Adrenal gland (tissue), 5 donors: ENCODE data around the gene FAM53B.

Source experiments
- POLR2A ChIP-seq, 2 donors: fragments of 450-650 bp; IDR thresholded peaks; one replicate each; pipeline ENCODE4 v1.6.1; 2017; ENCODE audit warnings: antibody characterized with exemption in 2 of 2, mild to moderate bottlenecking in 2 of 2, moderate library complexity in 1 of 2
- TF ChIP-seq, protein P1 (sequence below), 6 experiments: fragments of 450-650 bp in 4 of 6; fragments of 200-600 bp in 2 of 6; sonication (generic) in 1 of 6; IDR thresholded peaks; 1 replicate in 5 of 6; 2 replicates in 1 of 6; pipeline versions ENCODE4 v1.5.1 to v1.8.0; 2016 to 2021; ENCODE audit warnings: antibody characterized with exemption in 6 of 6, mild to moderate bottlenecking in 2 of 6, moderate library complexity in 1 of 6
- donor health status: DM: no; HTN: no; CAD: no.

DNA sequence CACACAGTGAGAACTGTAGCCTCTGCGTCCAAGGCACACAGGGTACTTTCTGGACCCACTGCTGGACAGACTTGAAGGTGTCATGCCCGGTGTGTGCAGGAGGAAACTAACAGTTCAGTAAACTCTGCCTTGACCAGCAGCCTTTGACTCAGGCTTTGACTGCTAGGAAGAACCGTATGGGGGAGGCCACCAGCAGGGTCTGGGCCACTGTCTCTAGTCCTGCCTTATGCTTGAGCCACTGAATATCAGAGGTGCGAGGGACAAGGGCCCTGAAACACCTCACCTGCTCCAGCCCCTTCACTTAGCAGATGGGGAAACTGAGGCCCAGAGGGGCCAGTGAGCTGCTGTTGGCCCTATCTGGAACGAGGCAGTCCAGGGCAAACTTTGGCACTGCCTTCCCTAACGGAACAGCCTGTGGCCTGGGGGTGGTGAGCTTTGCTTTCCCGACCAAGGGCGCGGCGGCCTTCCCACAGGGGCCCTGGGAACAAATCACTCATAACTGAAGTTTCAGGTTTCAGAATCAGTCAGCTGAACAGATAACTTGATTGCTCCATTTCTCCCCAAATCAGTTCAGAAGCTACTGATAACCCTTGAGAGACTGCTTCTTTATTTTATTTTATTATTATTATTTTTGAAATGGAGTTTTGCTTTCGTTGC lies 130.0 kb downstream of the FAM53B start:
- TF ChIP-seq, protein P1, sequence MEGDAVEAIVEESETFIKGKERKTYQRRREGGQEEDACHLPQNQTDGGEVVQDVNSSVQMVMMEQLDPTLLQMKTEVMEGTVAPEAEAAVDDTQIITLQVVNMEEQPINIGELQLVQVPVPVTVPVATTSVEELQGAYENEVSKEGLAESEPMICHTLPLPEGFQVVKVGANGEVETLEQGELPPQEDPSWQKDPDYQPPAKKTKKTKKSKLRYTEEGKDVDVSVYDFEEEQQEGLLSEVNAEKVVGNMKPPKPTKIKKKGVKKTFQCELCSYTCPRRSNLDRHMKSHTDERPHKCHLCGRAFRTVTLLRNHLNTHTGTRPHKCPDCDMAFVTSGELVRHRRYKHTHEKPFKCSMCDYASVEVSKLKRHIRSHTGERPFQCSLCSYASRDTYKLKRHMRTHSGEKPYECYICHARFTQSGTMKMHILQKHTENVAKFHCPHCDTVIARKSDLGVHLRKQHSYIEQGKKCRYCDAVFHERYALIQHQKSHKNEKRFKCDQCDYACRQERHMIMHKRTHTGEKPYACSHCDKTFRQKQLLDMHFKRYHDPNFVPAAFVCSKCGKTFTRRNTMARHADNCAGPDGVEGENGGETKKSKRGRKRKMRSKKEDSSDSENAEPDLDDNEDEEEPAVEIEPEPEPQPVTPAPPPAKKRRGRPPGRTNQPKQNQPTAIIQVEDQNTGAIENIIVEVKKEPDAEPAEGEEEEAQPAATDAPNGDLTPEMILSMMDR (IDR thresholded peaks at IDR 0.05), result no peak
- TF ChIP-seq POLR2A (IDR thresholded peaks at IDR 0.05), result no peak
